NT2/D1 (cell line): ENCODE data around the gene CDK14.

ENCODE experiments used
- SUZ12 ChIP-seq: IDR thresholded peaks from 2 replicates; pipeline ENCODE4 v1.6.1; 2011; ENCODE audit not compliant: insufficient read length, insufficient read depth; ENCODE audit errors: extremely low read depth
- ZNF274 ChIP-seq: IDR thresholded peaks from 2 replicates; pipeline ENCODE4 v1.6.1; 2011; ENCODE audit warnings: mild to moderate bottlenecking, low read depth, low read length

- TF ChIP-seq ZNF274 (no peak), SUZ12 (no peak)
Measured at GRCh38 chr7:91127959-91128358, 531.8 kb downstream of the CDK14 start.
